Testis (tissue), 2 donors: ENCODE measurements around the gene IGSF9B.

ENCODE experiments used
- POLR2A ChIP-seq: fragments of 450-650 bp; IDR thresholded peaks from one replicate; pipeline ENCODE4 v1.6.1; 2017; ENCODE audit warnings: antibody characterized with exemption, mild to moderate bottlenecking, moderate library complexity
- TF ChIP-seq, protein P1 (sequence below), 3 experiments: fragments of 450-650 bp in 2 of 3; fragments of 200-600 bp in 1 of 3; sonication (generic) in 1 of 3; IDR thresholded peaks; one replicate each; pipeline ENCODE4 v1.5.1; 2016 to 2019; ENCODE audit warnings: antibody characterized with exemption in 3 of 3, mild to moderate bottlenecking in 2 of 3, moderate library complexity in 1 of 3

DNA sequence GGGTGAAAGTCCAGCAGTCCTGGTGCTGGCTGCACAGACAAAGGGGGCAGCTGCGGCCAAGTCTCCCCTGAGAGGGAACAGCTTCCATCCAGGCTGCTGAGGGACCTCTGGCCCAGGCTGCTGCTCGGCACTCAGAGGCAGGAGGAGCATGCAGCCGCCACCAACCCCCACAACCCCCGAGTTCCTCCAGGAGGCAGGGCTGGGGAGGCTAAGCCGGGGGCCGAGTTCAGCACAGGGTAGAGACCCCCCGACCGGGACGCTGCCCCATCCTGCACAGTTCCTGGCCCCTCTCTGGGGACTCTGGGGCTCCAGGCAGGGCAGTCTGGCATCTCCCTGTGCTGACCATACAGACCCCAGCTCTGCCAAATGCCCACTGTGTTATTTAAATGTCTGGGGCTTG is 20.2 kb downstream of the IGSF9B start:
- TF ChIP-seq, protein P1, sequence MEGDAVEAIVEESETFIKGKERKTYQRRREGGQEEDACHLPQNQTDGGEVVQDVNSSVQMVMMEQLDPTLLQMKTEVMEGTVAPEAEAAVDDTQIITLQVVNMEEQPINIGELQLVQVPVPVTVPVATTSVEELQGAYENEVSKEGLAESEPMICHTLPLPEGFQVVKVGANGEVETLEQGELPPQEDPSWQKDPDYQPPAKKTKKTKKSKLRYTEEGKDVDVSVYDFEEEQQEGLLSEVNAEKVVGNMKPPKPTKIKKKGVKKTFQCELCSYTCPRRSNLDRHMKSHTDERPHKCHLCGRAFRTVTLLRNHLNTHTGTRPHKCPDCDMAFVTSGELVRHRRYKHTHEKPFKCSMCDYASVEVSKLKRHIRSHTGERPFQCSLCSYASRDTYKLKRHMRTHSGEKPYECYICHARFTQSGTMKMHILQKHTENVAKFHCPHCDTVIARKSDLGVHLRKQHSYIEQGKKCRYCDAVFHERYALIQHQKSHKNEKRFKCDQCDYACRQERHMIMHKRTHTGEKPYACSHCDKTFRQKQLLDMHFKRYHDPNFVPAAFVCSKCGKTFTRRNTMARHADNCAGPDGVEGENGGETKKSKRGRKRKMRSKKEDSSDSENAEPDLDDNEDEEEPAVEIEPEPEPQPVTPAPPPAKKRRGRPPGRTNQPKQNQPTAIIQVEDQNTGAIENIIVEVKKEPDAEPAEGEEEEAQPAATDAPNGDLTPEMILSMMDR (IDR thresholded peaks at IDR 0.05) = no peak
- TF ChIP-seq POLR2A = no peak
